ENCODE results near the gene G6PC1. TPM values are rescaled to one million over a fixed set of nuclear protein-coding genes. Genes with fewer than 3 reads are reported as not detected.
"Not testable (repeated sequence)": the region's sequence is repeated elsewhere in the genome, so short reads cannot be mapped to it uniquely, and the experiment has no call there.

G6PC1 gene
- total RNA-seq, 2 experiments from 2014 or later: not detected

DNA sequence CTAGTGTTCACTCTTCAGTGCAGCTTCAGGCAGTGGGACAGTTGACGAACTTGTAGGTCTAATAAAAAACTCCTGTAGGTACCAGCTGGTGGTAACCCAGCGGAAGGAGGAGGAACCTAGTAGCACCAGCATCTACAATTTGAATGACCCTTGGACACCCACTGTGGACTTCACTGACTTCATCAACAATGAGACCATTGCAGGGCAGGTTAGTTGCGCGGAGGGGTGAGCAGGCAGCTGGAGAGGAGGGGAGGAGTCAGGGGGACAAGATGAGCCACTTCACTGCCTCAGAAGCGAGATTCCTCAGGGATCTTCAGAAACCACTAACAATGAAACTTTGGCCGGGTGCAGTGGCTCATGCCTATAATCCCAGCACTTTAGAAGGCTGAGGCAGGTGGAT is 27.3 kb upstream of the G6PC1 start:
- POLR2A ChIA-PET: no interaction called here

DNA sequence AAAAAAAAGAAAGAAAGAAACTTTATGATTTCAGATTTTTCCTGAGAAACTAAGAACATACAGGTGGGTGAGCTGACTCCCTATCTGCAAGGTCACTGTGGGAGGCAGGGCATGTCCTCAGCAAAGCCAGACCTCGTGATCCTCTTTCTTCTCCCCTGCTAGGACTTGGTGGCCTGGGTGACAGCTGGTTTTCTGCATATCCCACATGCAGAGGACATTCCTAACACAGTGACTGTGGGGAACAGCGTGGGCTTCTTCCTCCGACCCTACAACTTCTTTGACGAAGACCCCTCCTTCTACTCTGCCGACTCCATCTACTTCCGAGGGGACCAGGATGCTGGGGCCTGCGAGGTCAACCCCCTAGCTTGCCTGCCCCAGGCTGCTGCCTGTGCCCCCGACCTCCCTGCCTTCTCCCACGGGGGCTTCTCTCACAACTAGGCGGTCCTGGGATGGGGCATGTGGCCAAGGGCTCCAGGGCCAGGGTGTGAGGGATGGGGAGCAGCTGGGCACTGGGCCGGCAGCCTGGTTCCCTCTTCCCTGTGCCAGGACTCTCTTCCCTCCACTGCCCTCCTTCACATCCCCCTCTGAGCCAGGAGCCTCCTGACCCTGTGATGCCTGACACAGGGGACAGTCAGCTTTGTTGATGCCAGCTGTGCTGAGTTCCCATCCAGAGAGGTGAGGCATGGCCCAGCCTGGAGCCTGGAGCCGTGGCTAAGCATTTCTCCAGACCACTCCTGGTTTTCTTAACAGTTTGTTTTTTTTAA is 26.5 kb upstream of the G6PC1 start:
- POLR2A ChIA-PET: not testable (repeated sequence)
- CTCF ChIA-PET: interaction anchor here (0.7 kb wide), 1 partner anchor 113 kb away, joined by 3 read pairs; no protein-coding TSS in a partner anchor

More for the DNA sequence above, 27.3 kb upstream of the G6PC1 start:
- CTCF ChIA-PET: interaction anchor here (0.7 kb wide), 1 partner anchor 114 kb away, joined by 3 read pairs; no protein-coding TSS in a partner anchor

DNA sequence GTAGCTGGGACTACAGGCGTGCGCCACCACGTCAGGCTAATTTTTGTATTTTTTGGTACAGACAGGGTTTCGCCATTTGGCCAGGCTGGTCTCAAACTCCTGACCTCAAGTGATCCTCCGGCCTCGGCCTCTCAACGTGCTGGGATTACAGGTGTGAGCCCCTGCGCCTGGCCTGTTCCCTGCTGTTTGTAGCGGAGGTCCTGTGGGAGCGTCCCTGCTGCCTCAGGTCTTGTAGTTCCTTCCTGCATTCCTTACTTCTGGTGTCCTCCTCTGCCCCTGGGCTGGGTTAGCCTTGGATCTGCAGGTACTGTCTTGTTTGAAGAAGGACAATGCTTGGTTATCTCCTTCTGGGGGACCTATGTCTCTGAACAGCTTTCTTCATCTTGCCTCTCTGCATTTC is 23.6 kb upstream of the G6PC1 start:
- POLR2A ChIA-PET: no interaction called here
- CTCF ChIA-PET: no interaction called here

DNA sequence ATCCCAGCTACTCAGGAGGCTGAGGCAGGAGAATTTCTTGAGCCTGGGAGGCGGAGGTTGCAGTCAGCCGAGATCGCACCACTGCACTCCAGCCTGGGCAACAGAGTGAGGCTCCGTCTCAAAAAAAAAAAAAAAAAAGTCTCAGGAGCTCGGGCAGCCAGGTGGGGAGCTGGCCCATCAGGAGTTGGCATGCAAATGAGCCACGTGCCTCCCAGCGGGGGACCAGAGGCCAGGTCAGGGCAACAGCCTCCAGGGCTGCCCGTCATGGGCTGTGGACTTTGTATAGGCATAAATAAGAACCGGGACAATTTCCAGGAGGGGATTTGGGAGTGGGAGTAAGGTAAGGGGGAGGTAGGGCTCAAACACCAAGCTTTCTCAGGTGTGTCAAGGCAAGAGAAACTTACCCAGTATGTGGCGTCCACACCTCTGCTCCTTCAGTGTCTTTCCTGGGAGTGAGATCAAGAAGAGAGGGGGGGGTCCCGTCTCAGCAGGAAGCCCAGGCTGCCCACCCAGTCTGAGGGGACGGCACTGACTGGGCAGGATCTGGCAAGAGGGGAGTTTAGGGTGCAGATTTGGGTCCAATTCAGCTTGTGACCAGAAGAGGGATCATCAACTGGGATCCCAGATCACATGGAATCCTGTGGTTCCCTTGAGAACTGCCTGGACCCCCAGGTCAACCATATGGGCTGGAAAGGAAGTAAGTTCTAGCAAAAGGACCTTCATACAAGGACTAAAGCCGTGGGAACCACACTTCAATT is 22.3 kb upstream of the G6PC1 start:
- CTCF ChIA-PET: no interaction called here

DNA sequence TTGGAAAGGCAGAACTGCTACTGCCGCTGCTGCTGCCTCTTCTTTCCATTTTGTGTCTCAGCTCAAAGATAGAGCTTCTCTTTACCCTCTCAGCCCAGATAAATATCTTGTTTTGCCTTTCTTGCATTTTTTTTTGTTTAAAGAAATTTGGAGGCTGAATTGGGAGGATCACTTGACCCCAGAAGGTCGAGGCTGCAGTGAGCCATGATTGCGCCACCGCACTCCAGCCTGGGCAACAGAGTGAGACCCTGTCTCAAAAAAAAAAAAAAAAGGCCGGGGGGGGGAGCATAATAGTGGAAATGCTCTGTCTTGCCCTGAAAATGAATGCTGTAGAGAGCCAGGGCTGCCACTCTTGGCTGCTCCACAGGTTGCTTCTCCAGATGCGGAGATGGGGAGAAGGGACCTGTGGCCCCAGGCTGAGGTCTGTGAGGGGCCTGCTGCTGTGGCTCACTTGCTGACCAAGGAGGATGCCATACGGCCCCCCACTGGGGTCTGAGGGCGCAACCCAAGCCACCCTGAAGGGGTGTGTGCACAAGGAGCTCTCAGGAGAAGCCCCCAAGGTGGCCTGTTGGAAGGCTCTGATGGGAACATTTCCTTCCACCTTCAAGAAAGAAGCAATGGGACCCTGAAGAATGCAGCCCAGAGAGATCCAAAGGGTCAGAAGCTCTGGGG is 21.5 kb upstream of the G6PC1 start:
- ChIA-PET POLR2A (no interaction called here), CTCF (no interaction called here)

More for the DNA sequence above, 22.3 kb upstream of the G6PC1 start:
- POLR2A ChIA-PET: no interaction called here

DNA sequence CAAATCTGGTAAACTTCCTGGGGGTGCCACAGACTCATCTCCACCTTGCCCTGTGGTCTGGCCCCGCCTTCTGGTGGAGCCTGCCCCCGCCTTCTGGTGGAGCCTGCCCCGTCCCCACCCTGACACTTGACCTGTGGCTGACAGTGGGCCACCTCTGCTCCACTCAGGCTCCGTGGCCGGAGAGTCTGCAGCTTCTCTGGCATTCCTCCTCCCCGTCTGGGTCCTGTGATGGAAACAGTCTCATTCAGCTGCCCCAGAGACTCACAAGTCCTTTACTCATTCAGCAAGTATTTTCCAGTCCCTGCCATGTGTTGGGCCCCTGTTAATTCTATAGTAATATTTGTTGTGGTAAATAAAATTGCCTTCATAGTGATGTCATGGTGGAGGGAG is 21.0 kb upstream of the G6PC1 start:
- ChIA-PET POLR2A (no interaction called here), CTCF (no interaction called here)

- POLR2A ChIA-PET: no interaction called here
- CTCF ChIA-PET: interaction anchor here (0.7 kb wide), 1 partner anchor 41 kb away, joined by 4 read pairs; no protein-coding TSS in a partner anchor
These were observed 19.8 kb upstream of the G6PC1 start for GRCh38 chr17:42880776-42881310.

GRCh38 chr17:42881706-42882105 is 18.9 kb upstream of the G6PC1 start:
- POLR2A ChIA-PET, CTCF ChIA-PET: not testable (repeated sequence)

GRCh38 chr17:42882166-42882565 is 18.4 kb upstream of the G6PC1 start:
- POLR2A ChIA-PET: no interaction called here

DNA sequence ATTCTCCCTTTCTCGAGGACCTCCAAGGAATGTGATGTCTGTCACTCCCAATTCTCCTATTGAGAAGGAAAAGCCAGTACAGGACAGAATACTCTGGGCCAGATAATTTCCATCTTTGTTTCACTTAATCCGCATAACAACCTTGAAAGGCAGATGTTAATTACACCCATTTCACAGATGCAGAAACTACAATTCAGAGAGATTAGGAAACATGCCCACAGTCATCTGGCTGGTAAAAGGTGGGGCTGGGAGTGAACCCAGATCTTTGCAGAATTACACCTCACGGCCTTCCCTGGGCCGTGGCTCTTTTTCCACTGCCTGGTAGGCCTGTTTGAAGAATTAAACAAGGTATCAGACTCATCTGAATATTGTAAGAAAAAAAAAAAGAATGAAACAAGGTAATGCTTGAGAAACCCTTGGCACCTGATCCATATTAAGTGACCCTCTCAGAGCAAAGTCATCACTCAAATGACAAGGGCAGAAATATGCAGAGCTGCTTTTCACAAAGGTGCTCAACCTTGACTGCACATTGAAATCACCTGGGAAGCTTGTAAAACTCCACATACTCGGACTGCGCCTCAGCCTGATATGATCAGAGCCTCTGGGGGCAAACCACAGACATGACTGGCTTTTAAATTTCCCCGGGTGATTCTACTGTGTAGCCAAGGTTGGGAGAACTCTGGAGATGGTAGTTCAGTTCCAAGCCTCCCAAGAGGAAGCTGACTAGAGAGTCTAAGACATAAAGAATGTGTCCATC is 16.6 kb upstream of the G6PC1 start:
- ChIA-PET CTCF (no interaction called here), POLR2A (no interaction called here)

More at GRCh38 chr17:42882166-42882565, 18.4 kb upstream of the G6PC1 start:
- CTCF ChIA-PET: no interaction called here

- POLR2A ChIA-PET: interaction anchor here (0.5 kb wide), 1 partner anchor 407 kb away, joined by 4 read pairs; no protein-coding TSS in a partner anchor
- CTCF ChIA-PET: not testable (repeated sequence)
These were observed 14.8 kb upstream of the G6PC1 start for GRCh38 chr17:42885806-42886205.

DNA sequence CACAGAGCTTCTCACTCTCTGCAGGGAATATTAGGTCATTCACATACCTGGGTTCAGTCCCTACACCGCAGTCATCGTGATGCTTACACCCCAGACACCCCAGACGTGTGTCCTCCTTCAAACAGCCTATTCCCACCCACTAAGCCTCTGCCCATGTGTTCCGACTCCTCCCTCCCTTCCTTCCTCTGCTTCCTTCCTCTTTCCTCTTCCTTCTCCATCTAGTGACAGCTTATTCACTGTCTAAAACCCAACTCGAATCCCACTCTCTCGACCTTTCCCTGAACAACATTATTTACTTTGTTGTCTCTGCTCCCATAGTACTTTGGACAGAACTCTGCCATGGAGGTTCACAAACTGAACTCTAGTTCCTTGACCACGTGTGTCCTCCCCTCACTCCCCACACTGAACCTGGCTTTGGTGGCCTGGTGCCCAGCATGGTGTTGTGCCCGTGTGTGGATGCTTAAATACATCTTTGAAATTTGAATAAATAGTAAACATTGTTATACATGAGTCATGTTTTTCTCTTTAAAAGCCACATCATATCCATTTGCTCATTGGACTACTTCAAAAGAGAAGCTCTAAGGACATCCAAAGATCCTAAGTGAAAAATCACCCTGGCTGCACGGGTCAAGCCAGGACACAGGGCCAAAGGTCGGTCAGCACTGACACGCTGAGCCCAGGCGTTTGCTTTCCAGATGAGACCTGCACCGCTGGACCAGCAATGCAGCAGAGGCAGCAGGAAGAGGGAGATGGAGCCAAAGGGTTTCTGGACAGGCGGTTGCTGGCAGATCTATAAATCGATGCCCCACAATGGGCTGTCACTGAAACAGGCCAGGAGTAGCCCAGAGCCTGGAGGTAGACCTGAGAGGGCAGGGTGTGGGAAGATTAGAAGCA is 14.1 kb upstream of the G6PC1 start:
- ChIA-PET CTCF (interaction anchor here (0.6 to 0.7 kb wide), 2 partner anchors 553 to 573 kb away, joined by 3 read pairs; no protein-coding TSS in a partner anchor), POLR2A (interaction anchor here (0.5 kb wide), 1 partner anchor 408 kb away, joined by 4 read pairs; no protein-coding TSS in a partner anchor)

GRCh38 chr17:42889809-42890208 is 10.8 kb upstream of the G6PC1 start:
- CTCF ChIA-PET: no interaction called here
- POLR2A ChIA-PET: no interaction called here

DNA sequence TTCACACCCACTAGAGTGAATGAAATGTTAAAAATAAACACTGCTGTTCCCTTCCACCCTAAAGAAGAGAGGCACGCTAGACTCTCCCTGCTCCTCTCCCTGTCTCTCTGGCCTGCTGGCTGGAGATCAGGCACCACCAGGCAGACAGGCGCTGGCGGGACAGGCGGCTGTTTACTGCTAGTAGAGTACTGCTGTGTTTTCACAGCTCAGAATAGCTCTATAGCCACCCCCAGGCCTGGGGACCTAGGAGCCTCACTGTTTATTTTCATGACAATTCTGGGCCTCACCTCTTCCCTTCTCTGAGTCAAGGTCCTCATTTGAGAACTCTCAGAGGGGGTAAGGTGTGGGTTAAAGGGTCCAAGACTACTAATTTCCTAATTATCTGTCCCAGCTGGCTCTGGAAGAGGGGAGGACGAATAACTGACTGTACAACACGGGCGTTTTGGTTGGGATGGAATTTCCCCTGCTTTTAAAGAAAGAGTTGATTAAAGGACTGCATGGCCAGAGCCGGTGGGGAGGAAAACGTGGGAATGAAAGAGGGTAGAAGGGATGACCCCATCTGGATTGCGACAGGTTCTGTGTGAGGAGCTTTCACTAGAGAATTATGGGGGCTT is 9.0 kb upstream of the G6PC1 start:
- POLR2A ChIA-PET: no interaction called here

GRCh38 chr17:42893359-42893758 is 7.2 kb upstream of the G6PC1 start:
- ChIA-PET POLR2A (no interaction called here), CTCF (no interaction called here)

More for the DNA sequence above, 9.0 kb upstream of the G6PC1 start:
- CTCF ChIA-PET: no interaction called here

DNA sequence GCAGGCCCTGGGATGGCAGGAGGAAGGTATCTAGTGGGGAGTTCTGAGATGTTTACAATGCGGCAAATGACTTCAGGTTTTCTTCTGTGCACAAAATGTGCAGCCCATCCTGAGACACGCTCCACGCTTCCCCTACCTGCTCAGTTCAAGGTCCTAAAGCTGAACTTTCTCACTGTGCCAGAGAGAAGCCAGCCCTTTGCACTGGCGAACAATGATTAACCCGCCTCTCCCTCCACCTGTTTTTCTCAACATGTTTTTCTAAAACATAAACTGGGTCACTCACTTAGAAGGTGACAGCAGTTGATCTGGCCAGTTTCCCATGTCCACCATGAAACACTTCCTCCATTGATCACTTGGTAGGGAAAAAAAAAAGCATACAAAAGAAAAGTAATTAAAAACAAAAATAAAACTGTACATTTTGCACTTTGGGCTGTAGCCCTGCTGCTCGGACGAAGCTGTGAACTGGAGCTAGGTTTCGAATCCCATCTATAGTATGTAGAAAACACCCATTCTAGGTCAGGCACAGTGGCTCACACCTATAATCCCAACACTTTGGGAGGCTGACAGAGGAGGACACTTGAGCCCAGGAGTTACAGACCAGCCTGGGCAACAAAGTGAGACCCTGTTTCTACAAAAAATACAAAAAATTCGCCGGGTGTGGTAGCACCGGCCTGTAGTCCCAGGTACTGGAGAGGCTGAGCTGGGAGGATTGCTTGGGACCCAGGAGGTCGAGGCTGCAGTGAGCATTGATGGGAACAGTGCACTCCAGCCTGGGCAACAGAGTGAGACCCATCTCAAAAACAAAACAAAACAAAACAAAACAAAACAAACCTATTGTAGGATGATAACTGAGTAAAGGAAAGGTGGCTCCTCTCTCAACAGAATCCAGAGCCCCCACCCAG is 6.1 kb upstream of the G6PC1 start:
- CTCF ChIA-PET: no interaction called here

DNA sequence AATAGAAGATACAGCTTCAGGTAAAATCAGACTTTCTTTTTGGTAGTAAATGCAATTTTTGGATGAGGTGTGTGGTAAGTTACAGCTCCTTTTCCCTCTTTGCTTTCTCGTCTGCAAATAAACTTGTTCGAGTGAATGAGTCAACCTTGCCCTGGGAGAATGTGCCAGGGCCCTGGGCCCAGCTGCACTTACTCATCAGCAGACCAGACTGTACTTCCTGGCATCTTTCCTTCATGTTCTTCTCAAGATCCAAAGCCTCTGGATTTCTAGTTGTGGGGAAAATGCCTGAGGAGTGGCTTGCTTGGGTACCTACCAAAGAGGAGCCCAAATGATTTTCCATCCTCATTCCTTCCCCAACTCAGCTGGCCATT is 5.4 kb upstream of the G6PC1 start:
- CTCF ChIA-PET: no interaction called here
- POLR2A ChIA-PET: no interaction called here

More for the DNA sequence above, 6.1 kb upstream of the G6PC1 start:
- POLR2A ChIA-PET: no interaction called here

Measured in activated CD8-positive, alpha-beta memory T cell treated with anti-CD3 and anti-CD28 coated beads for 36 hours (primary cell).